A549 (cell line): Measurements from ENCODE around the gene HMG20A. TPM values are rescaled to one million over a fixed set of nuclear protein-coding genes. Genes with fewer than 3 reads are reported as not detected.
A peak's percentile ranks its signal among the peaks of the same experiment; 100 is the strongest.

ENCODE experiments used
- ATAC-seq, 2 experiments: fragments of 200-7000 bp in 1 of 2; fragments of >200 bp in 1 of 2; cut with Nextera tagmentation in 1 of 2; cut with Tn5 transposase in 1 of 2; 3 replicates each; pipeline versions ENCODE4 v1.8.0 to v1.9.1; 2018 to 2020; ENCODE audit warnings: mild to moderate bottlenecking in 1 of 2, moderate library complexity in 1 of 2
- CTCF ChIA-PET: fragments of 300-600 bp; sonication (Branson Sonifier 250); formaldehyde crosslinking; extraction: SDS; loops from one replicate; lab custom pipeline; 2021; ENCODE audit warnings: antibody characterized with exemption, inconsistent platforms; lab: Yijun Ruan, JAX
- POLR2A ChIA-PET: fragments of 350-600 bp; formaldehyde crosslinking; extraction: SDS; loops from one replicate; lab custom pipeline; 2021; ENCODE audit warnings: antibody characterized with exemption, inconsistent platforms; lab: Yijun Ruan, JAX
- DNase-seq, 2 experiments: peaks; one replicate each; pipeline versions ENCODE4 v3.0.0 to v3.0.0-alpha.2; 2011 to 2016; ENCODE audit warnings: low read depth in 1 of 2, low spot score in 1 of 2
- FAIRE-seq: peaks from 2 replicates; lab custom pipeline; 2011; peaks lifted over from hg19 to GRCh38; lab: Jason Lieb, UNC
- H3K27ac ChIP-seq, 2 experiments: fragments of >200 bp; sonication (Bioruptor Twin); formaldehyde crosslinking; 3 replicates each; pipeline ENCODE4 v1.5.1; 2016 to 2017
- H3K4me1 ChIP-seq: fragments of >200 bp; sonication (Bioruptor Twin); formaldehyde crosslinking; 3 replicates; pipeline ENCODE4 v1.6.1; 2016
- H3K4me2 ChIP-seq: fragments of >200 bp; sonication (Bioruptor Twin); formaldehyde crosslinking; 3 replicates; pipeline ENCODE4 v1.6.1; 2016
- H3K4me3 ChIP-seq: fragments of >200 bp; sonication (Bioruptor Twin); formaldehyde crosslinking; 3 replicates; pipeline ENCODE4 v1.5.1; 2016
- H3K9me3 ChIP-seq: fragments of >200 bp; sonication (Bioruptor Twin); formaldehyde crosslinking; 3 replicates; pipeline ENCODE4 v1.6.1; 2016
- CBX2 ChIP-seq: fragments of 200-600 bp; sonication (generic); IDR thresholded peaks from 2 replicates; pipeline ENCODE4 v1.6.1; 2016; ENCODE audit warnings: low read depth, mild to moderate bottlenecking, borderline replicate concordance
- CBX8 ChIP-seq: fragments of 200-600 bp; sonication (generic); IDR thresholded peaks from 2 replicates; pipeline ENCODE4 v1.6.1; 2016
- CEBPB ChIP-seq, 2 experiments: fragments of >200 bp in 1 of 2; sonication (Bioruptor Twin) in 1 of 2; formaldehyde crosslinking in 1 of 2; IDR thresholded peaks; 2 replicates each; pipeline ENCODE4 v1.6.1; 2012 to 2016
- CTCF ChIP-seq: fragments of >200 bp; sonication (Bioruptor Twin); formaldehyde crosslinking; IDR thresholded peaks from 3 replicates; pipeline ENCODE4 v1.5.1; 2016
- FOSB ChIP-seq: fragments of 250-450 bp; sonication (Bioruptor Pico); IDR thresholded peaks from 2 replicates; pipeline ENCODE4 v1.5.0; 2020; ENCODE audit warnings: mild to moderate bottlenecking, moderate library complexity
- FOSL2 ChIP-seq, 2 experiments: fragments of 450-650 bp in 1 of 2; fragments of >200 bp in 1 of 2; sonication (Bioruptor Twin) in 1 of 2; formaldehyde crosslinking; IDR thresholded peaks; 2 replicates each; pipeline versions ENCODE4 v1.5.0 to v1.6.1; 2016 to 2020; ENCODE audit warnings: mild to moderate bottlenecking in 1 of 2, moderate library complexity in 1 of 2
- HDAC2 ChIP-seq: fragments of 200-600 bp; sonication (generic); IDR thresholded peaks from 2 replicates; pipeline ENCODE4 v1.6.1; 2016
- HOXB13 ChIP-seq: fragments of 250-450 bp; sonication (Bioruptor Pico); IDR thresholded peaks from 2 replicates; pipeline ENCODE4 v1.5.0; 2020; ENCODE audit warnings: low read depth, mild to moderate bottlenecking, moderate library complexity
- JUN ChIP-seq, 2 experiments: fragments of >200 bp; sonication (Bioruptor Twin); formaldehyde crosslinking; IDR thresholded peaks; 2 replicates in 1 of 2; 3 replicates in 1 of 2; pipeline ENCODE4 v1.6.1; 2016 to 2017
- MAZ ChIP-seq: fragments of 150-350 bp; IDR thresholded peaks from 2 replicates; pipeline ENCODE4 v1.6.1; 2014; ENCODE audit warnings: antibody characterized with exemption, low read depth, low read length, borderline replicate concordance
- NFE2L2 ChIP-seq: fragments of 150-350 bp; conservative IDR thresholded peaks from 2 replicates; pipeline ENCODE4 v1.6.1; 2014; ENCODE audit warnings: low read length
- PBX3 ChIP-seq: IDR thresholded peaks from 2 replicates; pipeline ENCODE4 v1.6.1; 2012
- POLR2A ChIP-seq: IDR thresholded peaks from 2 replicates; pipeline ENCODE4 v1.6.1; 2012; ENCODE audit warnings: mild to moderate bottlenecking, low read length
- SMC3 ChIP-seq: fragments of >200 bp; sonication (Bioruptor Twin); formaldehyde crosslinking; IDR thresholded peaks from 3 replicates; pipeline ENCODE4 v1.6.1; 2018; ENCODE audit warnings: inconsistent platforms
- SREBF2 ChIP-seq: fragments of 450-650 bp; IDR thresholded peaks from 2 replicates; pipeline ENCODE4 v1.6.1; 2014; ENCODE audit warnings: mild to moderate bottlenecking, moderate library complexity
- ZNF302 ChIP-seq: fragments of 250-450 bp; sonication (Bioruptor Pico); IDR thresholded peaks from 2 replicates; pipeline ENCODE4 v1.9.0; 2021; ENCODE audit warnings: inconsistent platforms, mild to moderate bottlenecking, moderate library complexity
- WGBS: methylation state at CpG from one replicate; pipeline ENCODE4 v1.1.6; 2017; ENCODE audit errors: missing lambda C conversion rate; 5-methylcytosine and 5-hydroxymethylcytosine counted together
- polyA plus RNA-seq, 4 experiments: library from polyadenylated mRNA; depleted of rRNA in 3 of 4; stranded (reverse); fragments of >200 nt; fragmentation: RNase III in 1 of 4; extraction: RNeasy Plus Mini Kit Qiagen cat#74134 plus additional on column Dnase treatment in 1 of 4; gene quantifications; 2 replicates in 3 of 4; 3 replicates in 1 of 4; pipeline ENCODE4 v1.2.3, GENCODE V29; 2011 to 2017
- TF ChIP-seq, protein P1 (sequence below): fragments of 150-350 bp; IDR thresholded peaks from 2 replicates; pipeline ENCODE4 v1.6.1; 2014; ENCODE audit warnings: low read depth, mild to moderate bottlenecking, low read length
- TF ChIP-seq, protein P2 (sequence below): fragments of 450-650 bp; IDR thresholded peaks from 2 replicates; pipeline ENCODE4 v1.6.1; 2014; ENCODE audit warnings: antibody characterized with exemption

The HMG20A gene
- polyA plus RNA-seq, 2 of the 4 experiments (the other 2 are of a cell fraction) = 29.5 to 85.1 TPM

DNA sequence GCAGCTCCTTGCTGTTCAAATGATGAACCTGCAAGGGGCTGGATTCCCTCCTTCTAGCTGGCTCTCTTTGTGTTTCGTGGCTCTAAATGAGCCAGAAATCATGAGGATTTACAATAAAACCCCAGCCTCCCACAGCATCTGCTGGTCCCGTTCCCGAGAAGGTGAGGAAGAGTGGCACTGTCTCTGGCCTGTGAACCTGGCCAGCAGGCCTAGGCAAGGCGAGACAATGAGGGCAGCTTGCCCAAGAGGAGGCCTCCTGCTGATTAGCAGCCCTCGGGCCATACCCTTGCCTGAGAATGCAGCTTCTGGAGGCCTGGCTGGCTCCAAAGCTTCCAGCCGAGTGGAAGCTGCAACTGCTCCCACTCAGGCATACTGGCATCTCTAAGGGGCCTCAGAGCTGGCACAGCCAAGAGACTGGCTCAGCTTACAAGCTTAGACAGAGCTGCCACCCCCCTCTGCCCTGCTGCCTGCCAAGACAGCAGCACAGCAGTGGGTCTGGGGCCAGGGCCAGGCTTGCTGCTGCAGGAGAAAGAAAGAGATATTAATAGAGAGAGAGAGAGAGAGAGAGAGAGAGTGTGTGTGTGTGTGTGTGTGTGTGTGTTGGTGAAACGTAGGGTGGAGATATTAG is 76.5 kb downstream of the HMG20A start:
- no peak overlapping the region for H3K4me3 ChIP-seq
- DNase-seq = no peak
- POLR2A ChIA-PET = interaction anchor here (0.6 to 1.0 kb wide), 2 partner anchors 9 to 46 kb away, joined by 3 read pairs; no protein-coding TSS in a partner anchor

DNA sequence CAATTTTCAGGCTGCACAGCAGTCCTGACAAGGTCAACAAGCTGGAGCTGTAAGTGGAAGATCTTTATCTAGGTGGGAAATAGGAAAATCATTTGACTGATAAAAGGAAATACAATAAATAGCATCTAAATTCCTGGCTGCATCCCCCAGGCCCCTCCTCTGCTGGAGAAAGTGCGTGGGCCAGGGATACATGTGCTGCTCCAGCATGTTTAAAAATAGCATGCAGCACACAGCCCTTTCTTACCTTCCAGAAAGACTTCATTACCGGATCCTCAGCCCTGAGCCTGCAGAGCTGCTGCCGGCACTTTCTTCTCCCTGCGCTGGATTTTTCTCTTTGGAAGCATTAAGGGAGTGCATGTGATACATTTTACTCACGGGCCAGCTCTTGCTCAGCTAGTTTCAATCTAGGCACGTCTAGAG is 77.3 kb downstream of the HMG20A start:
- FAIRE-seq (no peak), ATAC-seq (no peak), DNase-seq (no peak)
- ChIA-PET POLR2A (interaction anchor here (1.0 kb wide), 1 partner anchor 45 kb away, joined by 3 read pairs; no protein-coding TSS in a partner anchor), CTCF (interaction anchor here (1.1 to 12.7 kb wide), 16 partner anchors 10 to 474 kb away, joined by 3 to 192 read pairs (median 8); no protein-coding TSS in a partner anchor)
- Histone ChIP-seq H3K9me3 (no peaks in the 10 kb centered on the region), H3K4me3 (no peak overlapping the region), H3K27ac (no peak overlapping the region), H3K4me1 (peaks cover 11% of the 10 kb centered on the region; the same call in 2 of the 3 replicates), H3K4me2 (no peak overlapping the region)
- WGBS = 85% methylated on average over 6 of the region's 6 CpGs
- no peak for TF ChIP-seq CEBPB (IDR thresholded peaks at IDR 0.05)
- TF ChIP-seq FOSB (CRISPR knock-in tag) = no peak
- TF ChIP-seq SMC3 = no peak
- no peak for TF ChIP-seq JUN (IDR thresholded peaks at IDR 0.05)
- TF ChIP-seq PBX3 = no peak
- TF ChIP-seq, protein P1, sequence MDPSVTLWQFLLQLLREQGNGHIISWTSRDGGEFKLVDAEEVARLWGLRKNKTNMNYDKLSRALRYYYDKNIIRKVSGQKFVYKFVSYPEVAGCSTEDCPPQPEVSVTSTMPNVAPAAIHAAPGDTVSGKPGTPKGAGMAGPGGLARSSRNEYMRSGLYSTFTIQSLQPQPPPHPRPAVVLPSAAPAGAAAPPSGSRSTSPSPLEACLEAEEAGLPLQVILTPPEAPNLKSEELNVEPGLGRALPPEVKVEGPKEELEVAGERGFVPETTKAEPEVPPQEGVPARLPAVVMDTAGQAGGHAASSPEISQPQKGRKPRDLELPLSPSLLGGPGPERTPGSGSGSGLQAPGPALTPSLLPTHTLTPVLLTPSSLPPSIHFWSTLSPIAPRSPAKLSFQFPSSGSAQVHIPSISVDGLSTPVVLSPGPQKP = no peak
- no peak for TF ChIP-seq NFE2L2
- no peak for TF ChIP-seq HOXB13
- TF ChIP-seq POLR2A = no peak
- TF ChIP-seq CBX2 = no peak
- TF ChIP-seq MAZ = no peak
- no peak for TF ChIP-seq ZNF302 (CRISPR knock-in tag)
- no peak for TF ChIP-seq FOSL2 (IDR thresholded peaks at IDR 0.05)
- no peak for TF ChIP-seq FOSL2 (CRISPR knock-in tag; IDR thresholded peaks at IDR 0.05)
- TF ChIP-seq, protein P2, sequence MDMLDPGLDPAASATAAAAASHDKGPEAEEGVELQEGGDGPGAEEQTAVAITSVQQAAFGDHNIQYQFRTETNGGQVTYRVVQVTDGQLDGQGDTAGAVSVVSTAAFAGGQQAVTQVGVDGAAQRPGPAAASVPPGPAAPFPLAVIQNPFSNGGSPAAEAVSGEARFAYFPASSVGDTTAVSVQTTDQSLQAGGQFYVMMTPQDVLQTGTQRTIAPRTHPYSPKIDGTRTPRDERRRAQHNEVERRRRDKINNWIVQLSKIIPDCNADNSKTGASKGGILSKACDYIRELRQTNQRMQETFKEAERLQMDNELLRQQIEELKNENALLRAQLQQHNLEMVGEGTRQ = no peak
- no peak for TF ChIP-seq CBX8
- no peak for TF ChIP-seq HDAC2

More for the DNA sequence above, 76.5 kb downstream of the HMG20A start:
- no peak for FAIRE-seq
- ATAC-seq = peak; percentile 11 to 49; a peak in 3 of 6 replicates
- WGBS = 44% methylated on average over 7 of the region's 7 CpGs
- H3K27ac ChIP-seq = peak overlapping the region in 1 of 2 experiments; percentile 41; a peak in 2 of 6 replicates
- CTCF ChIA-PET = interaction anchor here (0.6 to 12.7 kb wide), 51 partner anchors 10 to 515 kb away, joined by 3 to 192 read pairs (median 5); partner anchors contain the start of gene HMG20A
- H3K9me3 ChIP-seq = no peaks in the 10 kb centered on the region
- H3K4me2 ChIP-seq = peak overlapping the region; percentile 47
- TF ChIP-seq SREBF2 (no peak), CTCF (peak; percentile 7; the same call in 1 of the 3 replicates)
- TF ChIP-seq, all 56 proteins: peak for 1
- H3K4me1 ChIP-seq = peaks cover 11% of the 10 kb centered on the region; the same call in 2 of the 3 replicates
